ENCODE data around the gene ADAMTSL3. TPM values are rescaled to one million over a fixed set of nuclear protein-coding genes. Genes with fewer than 3 reads are reported as not detected.

Gene ADAMTSL3
- total and polyA plus RNA-seq, 2 of the 4 experiments (the other 2 are of a cell fraction) = under 0.01 to 0.02 TPM

- Histone ChIP-seq H3K4me3 (ENCODE audit: insufficient read depth, low read depth, low read length) (no peak overlapping the region), H4K91ac (ENCODE audit: insufficient read depth, low read depth, low read length) (no peak overlapping the region), H2AFZ (replicated peaks; ENCODE audit: low read length, poor library complexity) (no peak overlapping the region), H3K23ac (ENCODE audit: low read depth, low read length) (no peak overlapping the region), H2BK120ac (ENCODE audit: low read depth, low read length) (no peak overlapping the region), H3K79me1 (ENCODE audit: low read depth in 1 of 2, low read length in 2 of 2) (no peaks in the 10 kb centered on the region), H2BK15ac (ENCODE audit: low read depth, low read length) (no peak overlapping the region), H3K9ac (ENCODE audit: low read depth, low read length) (no peak overlapping the region), H2AK9ac (replicated peaks; ENCODE audit: low read depth, low read length, poor library complexity) (no peak overlapping the region), H2AK5ac (ENCODE audit: low read depth, low read length) (no peak overlapping the region), H2BK20ac (ENCODE audit: low read depth, low read length) (no peak overlapping the region), H3K9me1 (ENCODE audit: insufficient read depth, low read length) (no peaks in the 10 kb centered on the region), H3K4me2 (ENCODE audit: low read depth, low read length) (no peak overlapping the region), H4K5ac (ENCODE audit: low read depth, low read length) (no peak overlapping the region), H3K27me3 (ENCODE audit: control insufficient read depth, insufficient read depth, low read length) (no peaks in the 10 kb centered on the region), H2BK5ac (ENCODE audit: low read depth, low read length, poor library complexity, severe bottlenecking) (no peak overlapping the region), H3K36me3 (ENCODE audit: control insufficient read depth, insufficient read depth, low read length) (no peaks in the 10 kb centered on the region), H3K4me1 (ENCODE audit: control insufficient read depth, insufficient read depth, low read length) (no peaks in the 10 kb centered on the region), H3K14ac (replicated peaks; ENCODE audit: low read depth, low read length) (no peak overlapping the region), H3K27ac (ENCODE audit: insufficient read depth, low read length) (no peak overlapping the region), H4K8ac (ENCODE audit: low read depth in 2 of 2, low read length in 2 of 2) (no peak overlapping the region), H4K20me1 (ENCODE audit: insufficient read depth, low read length) (no peaks in the 10 kb centered on the region), H3K56ac (ENCODE audit: extremely low read depth, insufficient read depth, low read length) (no peak overlapping the region), H3K18ac (ENCODE audit: low read depth, low read length) (no peak overlapping the region), H3K4ac (ENCODE audit: low read depth, low read length) (no peak overlapping the region), H3K9me3 (ENCODE audit: control insufficient read depth, insufficient read depth, low read length) (no peaks in the 10 kb centered on the region; the same call in 1 of the 2 replicates)
- in situ Hi-C loops (cut with MboI; ENCODE audit: low sequenced_read_pairs) = loop anchor here (25.0 kb wide), 1 partner anchor 747 kb away; no protein-coding TSS in a partner anchor
- dilution Hi-C loops (cut with HindIII; ENCODE audit: low sequenced_read_pairs, unreplicated experiment) = no loop called here
- ATAC-seq (ENCODE audit: low read depth) (no peak), DNase-seq (no peak)
- POLR2A ChIA-PET (ENCODE audit: unreplicated experiment) = no interaction called here
- intact Hi-C loops (cut with micrococcal nuclease) = no loop called here
- no TSS peak for BruUV-seq (replicated peaks)
- WGBS, 2 experiments (ENCODE audit: extremely low coverage in 2 of 2, insufficient read length in 1 of 2) = 64% methylated on average over 2 of the region's 7 CpGs; no CpG with 5 or more reads in 1 of the 2 experiments
- CTCF ChIA-PET = no interaction called here
- TF ChIP-seq RFX5 (IDR thresholded peaks at IDR 0.05; ENCODE audit: low read depth, low read length) = no peak
- TF ChIP-seq MAFK (IDR thresholded peaks at IDR 0.05; ENCODE audit: low read depth, low read length) = no peak
- no peak for TF ChIP-seq SMC3 (IDR thresholded peaks at IDR 0.05; ENCODE audit: low read depth, low read length)
- TF ChIP-seq, protein P1, sequence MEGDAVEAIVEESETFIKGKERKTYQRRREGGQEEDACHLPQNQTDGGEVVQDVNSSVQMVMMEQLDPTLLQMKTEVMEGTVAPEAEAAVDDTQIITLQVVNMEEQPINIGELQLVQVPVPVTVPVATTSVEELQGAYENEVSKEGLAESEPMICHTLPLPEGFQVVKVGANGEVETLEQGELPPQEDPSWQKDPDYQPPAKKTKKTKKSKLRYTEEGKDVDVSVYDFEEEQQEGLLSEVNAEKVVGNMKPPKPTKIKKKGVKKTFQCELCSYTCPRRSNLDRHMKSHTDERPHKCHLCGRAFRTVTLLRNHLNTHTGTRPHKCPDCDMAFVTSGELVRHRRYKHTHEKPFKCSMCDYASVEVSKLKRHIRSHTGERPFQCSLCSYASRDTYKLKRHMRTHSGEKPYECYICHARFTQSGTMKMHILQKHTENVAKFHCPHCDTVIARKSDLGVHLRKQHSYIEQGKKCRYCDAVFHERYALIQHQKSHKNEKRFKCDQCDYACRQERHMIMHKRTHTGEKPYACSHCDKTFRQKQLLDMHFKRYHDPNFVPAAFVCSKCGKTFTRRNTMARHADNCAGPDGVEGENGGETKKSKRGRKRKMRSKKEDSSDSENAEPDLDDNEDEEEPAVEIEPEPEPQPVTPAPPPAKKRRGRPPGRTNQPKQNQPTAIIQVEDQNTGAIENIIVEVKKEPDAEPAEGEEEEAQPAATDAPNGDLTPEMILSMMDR (conservative IDR thresholded peaks at IDR 0.05; ENCODE audit: low read depth, low read length) = no peak
- no peak for TF ChIP-seq POLR2A (IDR thresholded peaks at IDR 0.05; ENCODE audit: low read depth, low read length)
- TF ChIP-seq, protein P2, sequence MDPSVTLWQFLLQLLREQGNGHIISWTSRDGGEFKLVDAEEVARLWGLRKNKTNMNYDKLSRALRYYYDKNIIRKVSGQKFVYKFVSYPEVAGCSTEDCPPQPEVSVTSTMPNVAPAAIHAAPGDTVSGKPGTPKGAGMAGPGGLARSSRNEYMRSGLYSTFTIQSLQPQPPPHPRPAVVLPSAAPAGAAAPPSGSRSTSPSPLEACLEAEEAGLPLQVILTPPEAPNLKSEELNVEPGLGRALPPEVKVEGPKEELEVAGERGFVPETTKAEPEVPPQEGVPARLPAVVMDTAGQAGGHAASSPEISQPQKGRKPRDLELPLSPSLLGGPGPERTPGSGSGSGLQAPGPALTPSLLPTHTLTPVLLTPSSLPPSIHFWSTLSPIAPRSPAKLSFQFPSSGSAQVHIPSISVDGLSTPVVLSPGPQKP (IDR thresholded peaks at IDR 0.05; ENCODE audit: borderline replicate concordance, low read depth, low read length) = no peak
- TF ChIP-seq CHD1 (IDR thresholded peaks at IDR 0.05; ENCODE audit: low read depth, low read length) = no peak
- TF ChIP-seq CEBPB (IDR thresholded peaks at IDR 0.05; ENCODE audit: low read depth, low read length) = no peak
- no peak for TF ChIP-seq FOS (IDR thresholded peaks at IDR 0.05; ENCODE audit: low read depth, low read length)
- no peak for TF ChIP-seq MXI1 (IDR thresholded peaks at IDR 0.05; ENCODE audit: borderline replicate concordance, low read depth, low read length)
- TF ChIP-seq NFE2L2 (IDR thresholded peaks at IDR 0.05; ENCODE audit: low read depth, low read length) = no peak
- TF ChIP-seq USF2 (IDR thresholded peaks at IDR 0.05; ENCODE audit: low read depth, low read length) = no peak
These were observed 355.7 kb downstream of the ADAMTSL3 start for GRCh38 chr15:84009616-84010015.
